ENCODE data around the gene ZNF385B. TPM values are rescaled to one million over a fixed set of nuclear protein-coding genes. Genes with fewer than 3 reads are reported as not detected.

Gene ZNF385B
- polyA plus RNA-seq, 1 of the 3 experiments (the other 2 are of a cell fraction): 0.16 TPM

GRCh38 chr2:179824961-179825360 is 36.5 kb downstream of the ZNF385B start:
- H3K79me2 ChIP-seq (ENCODE audit: insufficient read depth): no peaks in the 10 kb centered on the region
- no peaks in the 10 kb centered on the region for H3K9me2 ChIP-seq
- no peaks in the 10 kb centered on the region for H3K9me3 ChIP-seq
- CTCF ChIA-PET: no interaction called here
- no peak overlapping the region for H3K4me2 ChIP-seq
- DNase-seq: no peak
- no peaks in the 10 kb centered on the region for H3K4me1 ChIP-seq (ENCODE audit: control insufficient read depth in 1 of 2, insufficient read depth in 2 of 2, low read depth in 1 of 2, low read length in 1 of 2)
- no peak overlapping the region for H2AFZ ChIP-seq (ENCODE audit: low read depth)
- no peak overlapping the region for H3K27ac ChIP-seq (ENCODE audit: low read depth in 2 of 2, low read length in 1 of 2)
- H3K4me3 ChIP-seq (ENCODE audit: low read depth in 2 of 2, low read length in 1 of 2): no peak overlapping the region
- no peak overlapping the region for H3K9ac ChIP-seq
- POLR2A ChIA-PET: no interaction called here
- no peaks in the 10 kb centered on the region for H3K36me3 ChIP-seq (replicated peaks in 1 of 2; ENCODE audit: control insufficient read depth in 1 of 2, insufficient read depth in 2 of 2, low read length in 1 of 2)
- no peaks in the 10 kb centered on the region for H3F3A ChIP-seq (replicated peaks; ENCODE audit: insufficient read depth)
- H3K27me3 ChIP-seq (ENCODE audit: insufficient read depth): no peaks in the 10 kb centered on the region
- TF ChIP-seq ZBTB33 (IDR thresholded peaks at IDR 0.05; ENCODE audit: borderline replicate concordance, low read depth) (no peak), RCOR1 (IDR thresholded peaks at IDR 0.05; ENCODE audit: low read length) (no peak), EP300 (IDR thresholded peaks at IDR 0.05; ENCODE audit: borderline replicate concordance in 1 of 2, low read depth in 1 of 2, low read length in 1 of 2) (no peak), FOXJ3 (CRISPR knock-in tag; IDR thresholded peaks at IDR 0.05) (no peak), POLR2AphosphoS5 (IDR thresholded peaks at IDR 0.05; ENCODE audit: low read depth, low read length) (no peak), RXRA (IDR thresholded peaks at IDR 0.05; ENCODE audit: borderline replicate concordance, low read depth) (no peak), TEAD4 (IDR thresholded peaks at IDR 0.05; ENCODE audit: borderline replicate concordance, insufficient read depth) (no peak)
- H4K20me1 ChIP-seq (ENCODE audit: insufficient read depth): no peaks in the 10 kb centered on the region
- 33% methylated on average over 1 of the region's 1 CpG for WGBS (ENCODE audit: low lambda C conversion rate)

- no peaks in the 10 kb centered on the region for H3K9me3 ChIP-seq
- POLR2A ChIA-PET: no interaction called here
- H3K79me2 ChIP-seq (ENCODE audit: insufficient read depth): no peaks in the 10 kb centered on the region
- 63% methylated on average over 1 of the region's 1 CpG for WGBS (ENCODE audit: low lambda C conversion rate)
- H3K4me1 ChIP-seq (ENCODE audit: control insufficient read depth in 1 of 2, insufficient read depth in 2 of 2, low read depth in 1 of 2, low read length in 1 of 2): no peaks in the 10 kb centered on the region
- H2AFZ ChIP-seq (ENCODE audit: low read depth): no peak overlapping the region
- no peak overlapping the region for H3K4me2 ChIP-seq
- no peak overlapping the region for H3K27ac ChIP-seq (ENCODE audit: low read depth in 2 of 2, low read length in 1 of 2)
- H3F3A ChIP-seq (replicated peaks; ENCODE audit: insufficient read depth): no peaks in the 10 kb centered on the region
- H3K9ac ChIP-seq: no peak overlapping the region
- no peaks in the 10 kb centered on the region for H3K27me3 ChIP-seq (ENCODE audit: insufficient read depth)
- no peaks in the 10 kb centered on the region for H4K20me1 ChIP-seq (ENCODE audit: insufficient read depth)
- DNase-seq: no peak
- no peaks in the 10 kb centered on the region for H3K9me2 ChIP-seq
- no peak overlapping the region for H3K4me3 ChIP-seq (ENCODE audit: low read depth in 2 of 2, low read length in 1 of 2)
- CTCF ChIA-PET: interaction anchor here (1.1 to 1.3 kb wide), 2 partner anchors 13 to 36 kb away, joined by 3 read pairs; no protein-coding TSS in a partner anchor
- no peaks in the 10 kb centered on the region for H3K36me3 ChIP-seq (replicated peaks in 1 of 2; ENCODE audit: control insufficient read depth in 1 of 2, insufficient read depth in 2 of 2, low read length in 1 of 2)
- TF ChIP-seq FOSL2 (IDR thresholded peaks at IDR 0.05; ENCODE audit: borderline replicate concordance, low read depth) (no peak), SMC3 (IDR thresholded peaks at IDR 0.05; ENCODE audit: low read depth, low read length) (no peak), RAD21 (IDR thresholded peaks at IDR 0.05; ENCODE audit: low read length) (no peak), RXRA (IDR thresholded peaks at IDR 0.05; ENCODE audit: borderline replicate concordance, low read depth) (no peak), CTCF (IDR thresholded peaks at IDR 0.05) (no peak), RCOR1 (IDR thresholded peaks at IDR 0.05; ENCODE audit: low read length) (no peak), TCF12 (IDR thresholded peaks at IDR 0.05) (no peak), ELF1 (IDR thresholded peaks at IDR 0.05) (no peak), GATA2 (CRISPR knock-in tag; IDR thresholded peaks at IDR 0.05) (no peak), POLR2AphosphoS5 (IDR thresholded peaks at IDR 0.05; ENCODE audit: low read depth, low read length) (no peak), FOXJ3 (CRISPR knock-in tag; IDR thresholded peaks at IDR 0.05) (no peak), PBX3 (IDR thresholded peaks at IDR 0.05) (no peak), REST (IDR thresholded peaks at IDR 0.05; ENCODE audit: low read depth, low read length) (no peak), CHD2 (IDR thresholded peaks at IDR 0.05; ENCODE audit: low read length, partially characterized antibody) (no peak), IRF3 (IDR thresholded peaks at IDR 0.05; ENCODE audit: low read depth, low read length) (no peak)
These were observed 38.9 kb downstream of the ZNF385B start for GRCh38 chr2:179822540-179822939.
